Pancreas (tissue), 10 donors: Measurements from ENCODE around the gene NSUN2. TPM values are rescaled to one million over a fixed set of nuclear protein-coding genes. Genes with fewer than 3 reads are reported as not detected.

Source experiments
- ATAC-seq, 4 donors: fragments of 200-7000 bp; cut with Tn5 transposase; one replicate each; pipeline versions ENCODE4 v1.8.0 to v1.9.1; 2020; ENCODE audit warnings: mild to moderate bottlenecking in 4 of 4, moderate library complexity in 4 of 4
- DNase-seq, 6 donors: peaks; one replicate each; pipeline ENCODE4 v3.0.0-alpha.2; 2020
- FAIRE-seq: peaks from 2 replicates; lab custom pipeline; 2012; peaks lifted over from hg19 to GRCh38; lab: Jason Lieb, UNC
- H3K27ac ChIP-seq, 4 donors: fragments of 200-600 bp; sonication (generic); 1 replicate in 3 of 4; 2 replicates in 1 of 4; pipeline versions ENCODE4 v1.5.0 to v1.8.0; 2020
- H3K27me3 ChIP-seq, 4 donors: fragments of 200-600 bp; one replicate each; pipeline ENCODE4 v1.8.0; 2021
- H3K36me3 ChIP-seq, 3 donors: fragments of 200-600 bp; sonication (generic) in 1 of 3; one replicate each; pipeline versions ENCODE4 v1.5.0 to v1.8.0; 2020 to 2021
- H3K4me1 ChIP-seq, 3 donors: fragments of 200-600 bp; one replicate each; pipeline ENCODE4 v1.8.0; 2021
- H3K4me3 ChIP-seq, 4 donors: fragments of 200-600 bp; sonication (generic) in 2 of 4; one replicate each; pipeline versions ENCODE4 v1.5.0 to v1.8.0; 2020 to 2021
- H3K9me3 ChIP-seq, 4 donors: fragments of 200-600 bp; one replicate each; pipeline ENCODE4 v1.8.0; 2021
- WGBS, 2 donors: extraction: QIAGEN DNeasy Blood & Tissue Kit; methylation state at CpG; one replicate each; pipeline ENCODE4 v1.1.7; 2013; 5-methylcytosine and 5-hydroxymethylcytosine counted together
- intact Hi-C, 3 donors: fragments of 100-400 bp; cut with DNase I; formaldehyde crosslinking; loops; one replicate each; pipeline versions ENCODE4 v1.11.1 to v1.14.2; 2022
- polyA plus RNA-seq, 2 donors: library from polyadenylated mRNA; stranded (reverse); fragments of 200-250 nt; gene quantifications; one replicate each; pipeline ENCODE4 v1.2.3, GENCODE V29; 2013
- total RNA-seq, 6 donors: library from RNA; stranded (reverse); fragmentation: NEBNext Ultra II Directional in 4 of 6; extraction: Animal tissue kit (Norgen Biotek cat#: 25700) in 4 of 6; gene quantifications; one replicate each; pipeline versions ENCODE4 v1.2.1 to v1.2.4, GENCODE V29; 2021 to 2023
- TF ChIP-seq, protein P1 (sequence below), 4 donors: fragments of 200-600 bp; sonication (generic) in 3 of 4; IDR thresholded peaks; one replicate each; pipeline versions ENCODE4 v1.5.0 to v1.8.0; 2021; ENCODE audit warnings: antibody characterized with exemption in 4 of 4
- donor health status: healthy with polysubstance abuse.
- donor health status: DM: no; HTN: no; CAD: no; lungs with moderate emphysema.
- donor health status: DM: no; HTN: no; CAD: no.
- donor health status: control.
- donor health status: control.
- donor health status: Bipolar disorder and iron deficiency.
- donor health status: DM: yes; HTN: yes; CAD: no.
- donor health status: DM: no; HTN: no; CAD: no.
- donor health status: DM: no; HTN: no; CAD: no.
- donor health status: DM: yes; HTN: yes; CAD: no.

The NSUN2 gene
- total and polyA plus RNA-seq, 8 donors: 15.6 to 56.4 (median 20.0) TPM

DNA sequence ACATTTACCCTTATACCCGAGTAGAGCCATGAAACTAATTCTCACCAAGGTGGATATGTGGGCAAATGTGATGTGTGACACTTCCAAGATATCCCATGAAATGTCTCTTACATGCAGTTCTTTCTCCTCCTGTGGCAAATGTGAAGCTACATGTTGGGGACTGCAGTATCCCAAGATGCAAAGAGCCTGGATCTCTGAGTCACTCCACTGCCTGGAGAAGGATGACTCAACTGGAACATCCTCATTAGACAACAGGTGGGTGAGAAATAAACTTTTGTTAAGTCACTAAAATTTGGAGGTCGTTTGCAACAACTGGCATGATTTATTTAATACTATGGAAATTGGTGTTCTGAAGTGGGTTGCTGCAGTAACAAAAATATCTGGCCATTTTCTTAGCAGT lies 43.9 kb upstream of the NSUN2 start:
- H3K27ac ChIP-seq: no peak overlapping the region
- WGBS, 2 donors: 44 to 57% methylated on average over 2 of the region's 2 CpGs
- DNase-seq: no peak
- intact Hi-C loops: no loop called here
- TF ChIP-seq, protein P1, sequence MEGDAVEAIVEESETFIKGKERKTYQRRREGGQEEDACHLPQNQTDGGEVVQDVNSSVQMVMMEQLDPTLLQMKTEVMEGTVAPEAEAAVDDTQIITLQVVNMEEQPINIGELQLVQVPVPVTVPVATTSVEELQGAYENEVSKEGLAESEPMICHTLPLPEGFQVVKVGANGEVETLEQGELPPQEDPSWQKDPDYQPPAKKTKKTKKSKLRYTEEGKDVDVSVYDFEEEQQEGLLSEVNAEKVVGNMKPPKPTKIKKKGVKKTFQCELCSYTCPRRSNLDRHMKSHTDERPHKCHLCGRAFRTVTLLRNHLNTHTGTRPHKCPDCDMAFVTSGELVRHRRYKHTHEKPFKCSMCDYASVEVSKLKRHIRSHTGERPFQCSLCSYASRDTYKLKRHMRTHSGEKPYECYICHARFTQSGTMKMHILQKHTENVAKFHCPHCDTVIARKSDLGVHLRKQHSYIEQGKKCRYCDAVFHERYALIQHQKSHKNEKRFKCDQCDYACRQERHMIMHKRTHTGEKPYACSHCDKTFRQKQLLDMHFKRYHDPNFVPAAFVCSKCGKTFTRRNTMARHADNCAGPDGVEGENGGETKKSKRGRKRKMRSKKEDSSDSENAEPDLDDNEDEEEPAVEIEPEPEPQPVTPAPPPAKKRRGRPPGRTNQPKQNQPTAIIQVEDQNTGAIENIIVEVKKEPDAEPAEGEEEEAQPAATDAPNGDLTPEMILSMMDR (IDR thresholded peaks at IDR 0.05): no peak
- FAIRE-seq: no peak
- no peaks in the 10 kb centered on the region for H3K27me3 ChIP-seq
- ATAC-seq: no peak
- H3K36me3 ChIP-seq: no peaks in the 10 kb centered on the region
- H3K9me3 ChIP-seq: no peaks in the 10 kb centered on the region
- H3K4me1 ChIP-seq: no peaks in the 10 kb centered on the region
- H3K4me3 ChIP-seq: no peak overlapping the region

DNA sequence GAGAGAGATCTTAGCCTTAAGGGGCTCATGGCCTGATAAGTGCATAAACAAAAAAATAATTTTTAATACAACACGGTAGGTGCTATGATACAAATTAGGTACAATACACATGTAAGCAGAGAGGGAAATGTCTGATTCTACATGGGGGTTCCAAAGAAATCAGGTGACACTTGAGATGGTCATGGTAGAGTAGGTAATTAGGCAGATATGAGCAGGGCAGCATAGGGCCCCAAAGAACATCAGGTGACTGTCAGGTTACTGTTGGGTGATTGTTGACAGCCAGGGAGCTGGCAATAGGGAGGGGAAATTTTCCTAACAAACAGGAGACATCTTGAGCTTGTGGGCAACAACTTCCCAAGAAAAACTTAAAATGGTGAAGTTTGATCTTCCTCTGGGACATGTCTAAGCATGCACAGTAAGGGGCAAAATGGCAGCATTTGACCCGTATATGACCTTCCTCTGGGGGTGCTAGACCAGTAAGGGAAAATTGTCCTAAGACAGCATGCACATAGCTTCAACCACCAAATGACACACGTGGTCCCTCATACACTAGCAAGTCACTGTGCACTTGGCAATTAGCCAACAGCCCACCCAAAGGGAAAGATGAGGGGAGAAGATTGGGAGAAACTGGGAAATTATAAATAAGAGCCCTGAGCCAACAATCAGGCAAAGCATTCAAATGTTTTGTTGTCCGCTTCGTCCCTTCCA lies 43.1 kb upstream of the NSUN2 start:
- 91 to 94% methylated on average over 5 of the region's 5 CpGs for WGBS, 2 donors
- intact Hi-C loops: no loop called here
- H3K4me1 ChIP-seq: no peaks in the 10 kb centered on the region
- no peak for DNase-seq
- H3K27me3 ChIP-seq: no peaks in the 10 kb centered on the region
- H3K27ac ChIP-seq: no peak overlapping the region
- no peak for ATAC-seq
- no peak for FAIRE-seq
- no peak overlapping the region for H3K4me3 ChIP-seq
- no peaks in the 10 kb centered on the region for H3K9me3 ChIP-seq
- no peaks in the 10 kb centered on the region for H3K36me3 ChIP-seq
- TF ChIP-seq, protein P1 (IDR thresholded peaks at IDR 0.05): no peak

DNA sequence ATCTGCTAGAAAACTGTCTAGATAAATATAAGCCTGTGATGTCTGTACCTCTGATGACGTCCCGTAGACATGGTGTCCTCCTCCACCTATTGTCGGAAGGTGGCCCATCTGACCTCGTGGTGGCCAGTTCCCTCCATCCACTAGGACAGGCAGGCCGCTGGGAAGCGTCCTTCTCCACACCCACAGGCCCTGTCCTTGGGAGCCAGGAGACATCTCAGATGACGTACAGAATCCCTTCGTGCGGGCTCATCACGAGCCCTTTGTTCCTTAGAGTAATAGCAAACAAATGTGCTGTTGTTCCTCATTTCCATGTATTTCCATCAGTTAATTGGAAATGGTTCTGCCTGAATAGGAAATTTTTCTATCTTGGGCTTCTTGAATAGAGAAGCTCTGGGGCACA lies 42.0 kb upstream of the NSUN2 start:
- 86 to 92% methylated on average over 10 of the region's 10 CpGs for WGBS, 2 donors
- TF ChIP-seq, protein P1 (IDR thresholded peaks at IDR 0.05): no peak
- Histone ChIP-seq H3K9me3 (no peaks in the 10 kb centered on the region), H3K27me3 (no peaks in the 10 kb centered on the region), H3K36me3 (no peaks in the 10 kb centered on the region), H3K4me1 (no peaks in the 10 kb centered on the region), H3K4me3 (no peak overlapping the region), H3K27ac (no peak overlapping the region)
- intact Hi-C loops: no loop called here
- DNase-seq: no peak
- FAIRE-seq: no peak
- no peak for ATAC-seq

DNA sequence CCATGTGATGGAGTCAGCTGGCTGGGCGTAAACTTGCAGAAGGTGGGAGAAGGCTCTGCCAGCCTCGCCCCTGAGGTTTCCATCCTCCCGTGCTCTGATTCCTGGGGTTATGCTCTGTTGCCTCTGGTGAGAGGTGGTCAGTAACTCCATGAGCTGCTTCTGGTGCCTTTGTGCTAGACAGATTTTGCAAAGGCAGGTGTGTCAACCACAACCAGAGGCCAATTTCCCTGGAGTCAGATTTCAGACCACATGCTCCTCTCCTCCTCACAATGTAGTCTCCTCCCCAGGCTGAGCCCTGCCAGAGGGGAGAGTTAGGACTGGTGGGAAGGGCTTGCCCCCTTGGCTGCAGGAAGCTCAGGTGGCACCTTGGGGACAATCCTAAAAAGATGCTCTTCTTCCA lies 41.6 kb upstream of the NSUN2 start:
- FAIRE-seq: no peak
- no peak overlapping the region for H3K4me3 ChIP-seq

DNA sequence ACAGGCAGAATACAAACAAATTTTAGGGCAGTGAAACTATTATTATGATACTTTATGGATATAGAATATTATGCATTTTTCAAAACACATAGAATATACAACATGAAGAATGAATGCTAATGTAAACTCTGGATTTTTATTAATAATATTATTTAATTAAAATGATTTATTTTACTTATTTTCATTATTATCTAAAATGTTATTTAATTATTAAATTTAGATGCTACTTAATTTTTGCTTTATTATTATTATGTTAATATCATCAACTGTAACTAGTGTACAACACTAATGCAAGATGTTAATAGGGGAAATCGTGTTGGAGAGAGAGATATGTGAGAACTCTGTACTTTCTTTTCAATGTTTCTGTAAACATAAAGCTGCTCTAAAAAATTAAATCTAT lies 41.1 kb upstream of the NSUN2 start:
- Histone ChIP-seq H3K27me3 (no peaks in the 10 kb centered on the region), H3K9me3 (no peaks in the 10 kb centered on the region), H3K36me3 (no peaks in the 10 kb centered on the region), H3K27ac (no peak overlapping the region), H3K4me3 (no peak overlapping the region), H3K4me1 (no peaks in the 10 kb centered on the region)
- TF ChIP-seq, protein P1 (IDR thresholded peaks at IDR 0.05): no peak
- no peak for FAIRE-seq
- intact Hi-C loops: no loop called here
- no peak for DNase-seq
- no peak for ATAC-seq
- 62 to 77% methylated on average over 1 of the region's 1 CpG for WGBS, 2 donors

More for the DNA sequence above, 41.6 kb upstream of the NSUN2 start:
- no peak for ATAC-seq
- Histone ChIP-seq H3K9me3 (no peaks in the 10 kb centered on the region), H3K27ac (no peak overlapping the region), H3K36me3 (no peaks in the 10 kb centered on the region), H3K27me3 (no peaks in the 10 kb centered on the region), H3K4me1 (no peaks in the 10 kb centered on the region)
- intact Hi-C loops: no loop called here
- no peak for DNase-seq
- WGBS, 2 donors: 88 to 98% methylated on average over 3 of the region's 3 CpGs
- TF ChIP-seq, protein P1 (IDR thresholded peaks at IDR 0.05): no peak
